HEK293 (cell line): ENCODE measurements around the gene EDAR.

Experiments used
- CTCF ChIP-seq: fragments of 450-650 bp; formaldehyde crosslinking; IDR thresholded peaks from 2 replicates; pipeline ENCODE4 v1.5.1; 2016; ENCODE audit warnings: missing biosample characterization, missing genetic modification characterization
- ZNF561 ChIP-seq: fragments of 450-650 bp; IDR thresholded peaks from 2 replicates; pipeline ENCODE4 v1.5.1; 2018; ENCODE audit warnings: missing biosample characterization, missing genetic modification characterization, borderline replicate concordance

GRCh38 chr2:109030870-109031475, 42.0 kb upstream of the EDAR start:
- TF ChIP-seq ZNF561 (tag by site-specific recombination) (no peak), CTCF (no peak)
